Erythroblast (primary cell): ENCODE measurements around the gene SYT1.

ENCODE experiments used
- GATA1 ChIP-seq: IDR thresholded peaks from 2 replicates; pipeline ENCODE4 v1.6.1; 2011; ENCODE audit warnings: low read depth, mild to moderate bottlenecking, control low read depth, low read length, moderate library complexity
- POLR2A ChIP-seq: IDR thresholded peaks from 2 replicates; pipeline ENCODE4 v1.6.1; 2011; ENCODE audit warnings: mild to moderate bottlenecking, low read length

GRCh38 chr12:78949532-78949931 lies 85.0 kb downstream of the SYT1 start:
- TF ChIP-seq POLR2A: no peak
- TF ChIP-seq GATA1: no peak
